ENCODE results near the gene MAP4. TPM values are rescaled to one million over a fixed set of nuclear protein-coding genes. Genes with fewer than 3 reads are reported as not detected.
"Not testable (repeated sequence)": the region's sequence is repeated elsewhere in the genome, so short reads cannot be mapped to it uniquely, and the experiment has no call there.

The MAP4 gene
- polyA plus RNA-seq, 1 experiment: 285 TPM

GRCh38 chr3:48012659-48013058, 3.6 kb downstream of the MAP4 start:
- no peak for TF ChIP-seq CTCF (IDR thresholded peaks at IDR 0.05; ENCODE audit: low read depth, low read length)
- CTCF ChIA-PET: interaction anchor here (0.6 to 3.6 kb wide), 6 partner anchors 9 to 145 kb away, joined by 3 to 21 read pairs (median 6); no protein-coding TSS in a partner anchor
- DNase-seq (ENCODE audit: low read depth, low spot score): no peak
- Histone ChIP-seq H3K9me3 (ENCODE audit: control insufficient read depth, insufficient read depth, low read length) (no peaks in the 10 kb centered on the region), H3K27ac (ENCODE audit: low read depth, low read length) (no peak overlapping the region), H3K27me3 (ENCODE audit: control insufficient read depth, insufficient read depth, low read length) (no peaks in the 10 kb centered on the region), H3K4me3 (ENCODE audit: low read depth, low read length) (no peak overlapping the region)
- POLR2A ChIA-PET: no interaction called here

DNA sequence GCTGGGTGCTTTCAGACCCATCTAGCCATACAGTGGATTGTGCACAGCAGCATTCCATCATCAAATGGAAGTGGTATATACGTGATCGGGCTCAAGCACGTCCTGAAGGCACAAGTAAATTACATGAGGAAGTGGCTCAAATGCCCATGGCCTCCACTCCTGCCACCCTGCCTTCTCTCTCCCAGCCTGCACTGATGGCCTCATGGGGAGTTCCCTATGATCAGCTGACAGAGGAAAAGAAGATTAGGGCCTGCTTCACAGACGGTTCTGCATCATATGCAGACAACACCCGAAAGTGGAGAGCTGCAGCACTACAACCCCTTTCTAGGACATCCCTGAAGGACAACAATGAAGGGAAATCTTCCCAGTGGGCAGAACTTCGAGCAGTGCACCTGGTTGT, 8.2 kb downstream of the MAP4 start:
- H3K27ac ChIP-seq (ENCODE audit: low read depth, low read length); CTCF ChIA-PET; H3K9me3 ChIP-seq (ENCODE audit: control insufficient read depth, insufficient read depth, low read length); H3K4me3 ChIP-seq (ENCODE audit: low read depth, low read length); POLR2A ChIA-PET; DNase-seq (ENCODE audit: low read depth, low spot score); H3K27me3 ChIP-seq (ENCODE audit: control insufficient read depth, insufficient read depth, low read length): not testable (repeated sequence)

- CTCF ChIA-PET; H3K27ac ChIP-seq (ENCODE audit: low read depth, low read length); H3K4me3 ChIP-seq (ENCODE audit: low read depth, low read length); H3K9me3 ChIP-seq (ENCODE audit: control insufficient read depth, insufficient read depth, low read length); H3K27me3 ChIP-seq (ENCODE audit: control insufficient read depth, insufficient read depth, low read length); POLR2A ChIA-PET; DNase-seq (ENCODE audit: low read depth, low spot score): not testable (repeated sequence)
These were observed 8.9 kb downstream of the MAP4 start for GRCh38 chr3:48007361-48007760.

DNA sequence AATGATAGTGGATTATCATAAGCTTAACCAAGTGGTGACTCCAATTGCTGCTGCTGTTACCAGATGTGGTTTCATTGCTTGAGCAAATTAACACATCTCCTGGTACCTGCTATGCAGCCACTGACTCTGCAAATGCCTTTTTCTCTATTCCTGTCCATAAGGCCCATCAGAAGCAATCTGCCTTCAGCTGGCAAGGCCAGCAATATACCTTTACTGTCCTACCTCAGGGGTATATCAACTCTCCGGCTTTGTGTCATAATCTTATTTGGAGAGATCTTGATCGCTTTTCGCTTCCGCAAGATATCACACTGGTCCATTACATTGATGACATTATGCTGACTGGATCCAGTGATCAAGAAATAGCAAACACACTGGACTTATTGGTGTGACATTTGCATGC, 9.4 kb downstream of the MAP4 start:
- CTCF ChIA-PET; H3K27ac ChIP-seq (ENCODE audit: low read depth, low read length); H3K4me3 ChIP-seq (ENCODE audit: low read depth, low read length); POLR2A ChIA-PET; H3K27me3 ChIP-seq (ENCODE audit: control insufficient read depth, insufficient read depth, low read length); H3K9me3 ChIP-seq (ENCODE audit: control insufficient read depth, insufficient read depth, low read length); DNase-seq (ENCODE audit: low read depth, low spot score): not testable (repeated sequence)

- ChIA-PET POLR2A (no interaction called here), CTCF (interaction anchor here (1.3 kb wide), 1 partner anchor 14 kb away, joined by 6 read pairs; no protein-coding TSS in a partner anchor)
- no peak for DNase-seq (ENCODE audit: low read depth, low spot score)
- H3K27ac ChIP-seq (ENCODE audit: low read depth, low read length): no peak overlapping the region
- H3K9me3 ChIP-seq (ENCODE audit: control insufficient read depth, insufficient read depth, low read length): no peaks in the 10 kb centered on the region
- H3K4me3 ChIP-seq (ENCODE audit: low read depth, low read length): no peak overlapping the region
- TF ChIP-seq CTCF (IDR thresholded peaks at IDR 0.05; ENCODE audit: low read depth, low read length): no peak
- H3K27me3 ChIP-seq (ENCODE audit: control insufficient read depth, insufficient read depth, low read length): no peaks in the 10 kb centered on the region
These were observed 11.5 kb downstream of the MAP4 start for GRCh38 chr3:48004694-48005093.

DNA sequence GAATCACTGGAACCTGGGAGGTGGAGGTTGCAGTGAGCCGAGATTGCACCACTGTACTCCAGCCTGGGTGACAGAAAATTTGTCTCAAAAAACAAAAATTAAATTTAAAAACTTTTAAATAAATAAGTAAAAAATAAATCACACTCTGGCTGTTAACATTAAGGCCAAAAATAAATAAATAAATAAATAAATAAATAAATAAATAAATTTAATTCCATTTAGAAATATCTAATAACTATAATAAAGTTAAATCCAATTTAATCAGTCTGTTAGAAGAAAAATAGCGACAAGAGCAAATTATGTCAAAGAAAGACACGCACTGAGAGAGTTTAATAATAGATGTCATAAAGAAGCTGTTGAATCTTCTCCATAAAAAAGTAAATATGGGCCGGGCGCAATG, 13.4 kb downstream of the MAP4 start:
- no peak overlapping the region for H3K27ac ChIP-seq (ENCODE audit: low read depth, low read length)
- ChIA-PET POLR2A (interaction anchor here (1.0 kb wide), 1 partner anchor 11 kb away, joined by 3 read pairs; no protein-coding TSS in a partner anchor), CTCF (interaction anchor here (6.1 kb wide), 1 partner anchor 13 kb away, joined by 42 read pairs; no protein-coding TSS in a partner anchor)

More for the DNA sequence above, 13.4 kb downstream of the MAP4 start:
- DNase-seq (ENCODE audit: low read depth, low spot score): no peak
- Histone ChIP-seq H3K4me3 (ENCODE audit: low read depth, low read length) (no peak overlapping the region), H3K27me3 (ENCODE audit: control insufficient read depth, insufficient read depth, low read length) (no peaks in the 10 kb centered on the region), H3K9me3 (ENCODE audit: control insufficient read depth, insufficient read depth, low read length) (no peaks in the 10 kb centered on the region)
- TF ChIP-seq CTCF (IDR thresholded peaks at IDR 0.05; ENCODE audit: low read depth, low read length): no peak
